ENCODE results near the gene SEPTIN5.

The SEPTIN5 gene

GRCh38 chr22:19714312-19715187, at the start of gene SEPTIN5:
Gene SEPTIN5 (plus strand): TSS chr22:19714503. CDS start chr22:19714589, 86 bp downstream.
- Mint-ChIP-seq H3K27ac (ENCODE audit: low read depth) (no peak within 1 kb of the TSS), H3K9me3 (no peaks in the 10 kb centered on the region), H3K4me3 (peak within 1 kb of the TSS; percentile 65), H3K27me3 (peaks cover 21% of the 10 kb centered on the region), H3K36me3 (ENCODE audit: insufficient read depth) (peaks cover 2% of the 10 kb centered on the region), H3K4me1 (no peaks in the 10 kb centered on the region)
- DNase-seq (ENCODE audit: low spot score in 2 of 2) = no peak
- no peak for ATAC-seq (replicated peaks; ENCODE audit: extremely low read depth, poor library complexity, severe bottlenecking)

GRCh38 chr22:19664951-19665783, 49.1 kb upstream of the SEPTIN5 start:
- H3K27ac Mint-ChIP-seq (ENCODE audit: low read depth) = no peak overlapping the region

GRCh38 chr22:19665784-19666672, 48.3 kb upstream of the SEPTIN5 start:
- Mint-ChIP-seq H3K9me3 (no peaks in the 10 kb centered on the region), H3K4me3 (no peak overlapping the region), H3K27me3 (peaks cover 35% of the 10 kb centered on the region), H3K27ac (ENCODE audit: low read depth) (no peak overlapping the region), H3K36me3 (ENCODE audit: insufficient read depth) (no peaks in the 10 kb centered on the region), H3K4me1 (no peaks in the 10 kb centered on the region)
- DNase-seq (ENCODE audit: low spot score in 2 of 2) (no peak), ATAC-seq (replicated peaks; ENCODE audit: extremely low read depth, poor library complexity, severe bottlenecking) (no peak)

More at GRCh38 chr22:19664951-19665783, 49.1 kb upstream of the SEPTIN5 start:
- peaks cover 35% of the 10 kb centered on the region for H3K27me3 Mint-ChIP-seq
- no peaks in the 10 kb centered on the region for H3K9me3 Mint-ChIP-seq
- no peaks in the 10 kb centered on the region for H3K4me1 Mint-ChIP-seq
- no peak for DNase-seq (ENCODE audit: low spot score in 2 of 2)
- ATAC-seq (replicated peaks; ENCODE audit: extremely low read depth, poor library complexity, severe bottlenecking) = no peak
- H3K36me3 Mint-ChIP-seq (ENCODE audit: insufficient read depth) = no peaks in the 10 kb centered on the region
- H3K4me3 Mint-ChIP-seq = no peak overlapping the region

GRCh38 chr22:19666673-19667593, 47.4 kb upstream of the SEPTIN5 start:
- no peak for DNase-seq (ENCODE audit: low spot score in 2 of 2)
- no peak for ATAC-seq (replicated peaks; ENCODE audit: extremely low read depth, poor library complexity, severe bottlenecking)
- H3K27ac Mint-ChIP-seq (ENCODE audit: low read depth) = no peak overlapping the region
- peaks cover 39% of the 10 kb centered on the region for H3K27me3 Mint-ChIP-seq
- H3K4me1 Mint-ChIP-seq = no peaks in the 10 kb centered on the region
- H3K36me3 Mint-ChIP-seq (ENCODE audit: insufficient read depth) = no peaks in the 10 kb centered on the region
- H3K9me3 Mint-ChIP-seq = no peaks in the 10 kb centered on the region
- H3K4me3 Mint-ChIP-seq = no peak overlapping the region

GRCh38 chr22:19667872-19668740, 46.2 kb upstream of the SEPTIN5 start:
- Mint-ChIP-seq H3K36me3 (ENCODE audit: insufficient read depth) (no peaks in the 10 kb centered on the region), H3K27me3 (peaks cover 51% of the 10 kb centered on the region), H3K4me3 (no peak overlapping the region), H3K27ac (ENCODE audit: low read depth) (no peak overlapping the region), H3K4me1 (no peaks in the 10 kb centered on the region), H3K9me3 (no peaks in the 10 kb centered on the region)
- ATAC-seq (replicated peaks; ENCODE audit: extremely low read depth, poor library complexity, severe bottlenecking) = no peak
- DNase-seq (ENCODE audit: low spot score in 2 of 2) = no peak

GRCh38 chr22:19668748-19669147, 45.6 kb upstream of the SEPTIN5 start:
- Mint-ChIP-seq H3K27ac (ENCODE audit: low read depth) (no peak overlapping the region), H3K27me3 (peaks cover 57% of the 10 kb centered on the region), H3K4me3 (no peak overlapping the region), H3K9me3 (no peaks in the 10 kb centered on the region), H3K36me3 (ENCODE audit: insufficient read depth) (no peaks in the 10 kb centered on the region), H3K4me1 (no peaks in the 10 kb centered on the region)
- DNase-seq (ENCODE audit: low spot score in 2 of 2) (no peak), ATAC-seq (replicated peaks; ENCODE audit: extremely low read depth, poor library complexity, severe bottlenecking) (no peak)

GRCh38 chr22:19669570-19669969, 44.7 kb upstream of the SEPTIN5 start:
- Mint-ChIP-seq H3K36me3 (ENCODE audit: insufficient read depth) (no peaks in the 10 kb centered on the region), H3K9me3 (no peaks in the 10 kb centered on the region), H3K27me3 (peaks cover 66% of the 10 kb centered on the region), H3K27ac (ENCODE audit: low read depth) (no peak overlapping the region), H3K4me3 (no peak overlapping the region), H3K4me1 (no peaks in the 10 kb centered on the region)
- ATAC-seq (replicated peaks; ENCODE audit: extremely low read depth, poor library complexity, severe bottlenecking) (no peak), DNase-seq (ENCODE audit: low spot score in 2 of 2) (no peak)

- no peaks in the 10 kb centered on the region for H3K9me3 Mint-ChIP-seq
- H3K27ac Mint-ChIP-seq (ENCODE audit: low read depth) = no peak overlapping the region
- peaks cover 73% of the 10 kb centered on the region for H3K27me3 Mint-ChIP-seq
- H3K36me3 Mint-ChIP-seq (ENCODE audit: insufficient read depth) = no peaks in the 10 kb centered on the region
- no peak overlapping the region for H3K4me3 Mint-ChIP-seq
- DNase-seq (ENCODE audit: low spot score in 2 of 2) (no peak), ATAC-seq (replicated peaks; ENCODE audit: extremely low read depth, poor library complexity, severe bottlenecking) (no peak)
- H3K4me1 Mint-ChIP-seq = no peaks in the 10 kb centered on the region
Measured at GRCh38 chr22:19671316-19671715, 43.0 kb upstream of the SEPTIN5 start.

GRCh38 chr22:19672054-19672776, 42.1 kb upstream of the SEPTIN5 start:
- H3K36me3 Mint-ChIP-seq (ENCODE audit: insufficient read depth) = no peaks in the 10 kb centered on the region
- H3K9me3 Mint-ChIP-seq = no peaks in the 10 kb centered on the region
- no peak for DNase-seq (ENCODE audit: low spot score in 2 of 2)
- no peak overlapping the region for H3K4me3 Mint-ChIP-seq
- no peaks in the 10 kb centered on the region for H3K4me1 Mint-ChIP-seq
- no peak for ATAC-seq (replicated peaks; ENCODE audit: extremely low read depth, poor library complexity, severe bottlenecking)
- H3K27me3 Mint-ChIP-seq = peaks cover 71% of the 10 kb centered on the region
- no peak overlapping the region for H3K27ac Mint-ChIP-seq (ENCODE audit: low read depth)

- Mint-ChIP-seq H3K36me3 (ENCODE audit: insufficient read depth) (no peaks in the 10 kb centered on the region), H3K4me3 (no peak overlapping the region), H3K9me3 (no peaks in the 10 kb centered on the region), H3K27ac (ENCODE audit: low read depth) (no peak overlapping the region), H3K4me1 (no peaks in the 10 kb centered on the region), H3K27me3 (peaks cover 66% of the 10 kb centered on the region)
- ATAC-seq (replicated peaks; ENCODE audit: extremely low read depth, poor library complexity, severe bottlenecking) = no peak
- no peak for DNase-seq (ENCODE audit: low spot score in 2 of 2)
Measured at GRCh38 chr22:19673660-19674059, 40.6 kb upstream of the SEPTIN5 start.

All from central memory CD8-positive, alpha-beta T cell (primary cell).